SK-N-SH treated with all-trans-retinoic acid at 6 μM for 48 hours (cell line): ENCODE data around the gene TGM1.

Source experiments
- PATZ1 ChIP-seq: fragments of 250-450 bp; sonication (Bioruptor Pico); IDR thresholded peaks from 2 replicates; pipeline ENCODE4 v1.8.0; 2020; ENCODE audit warnings: mild to moderate bottlenecking, moderate library complexity, borderline replicate concordance
- ZC3H10 ChIP-seq: fragments of 250-450 bp; sonication (Bioruptor Pico); IDR thresholded peaks from 2 replicates; pipeline ENCODE4 v1.5.1; 2021; ENCODE audit warnings: mild to moderate bottlenecking, moderate library complexity
- ZFP30 ChIP-seq: fragments of 450-650 bp; formaldehyde crosslinking; IDR thresholded peaks from 2 replicates; pipeline ENCODE4 v1.5.0; 2022; ENCODE audit warnings: mild to moderate bottlenecking, moderate library complexity

- TF ChIP-seq ZC3H10 (CRISPR knock-in tag) (no peak), PATZ1 (CRISPR knock-in tag) (no peak), ZFP30 (CRISPR knock-in tag) (no peak)
These were observed 26.8 kb upstream of the TGM1 start for GRCh38 chr14:24289649-24290280.
